Stimulated activated CD8-positive, alpha-beta memory T cell treated with anti-CD3 and anti-CD28 coated beads, Interleukin-15, amount 100 ng/mL, for 4 hours (primary cell): Measurements from ENCODE around the gene AKR1C8.

Experiments
- DNase-seq, 2 donors: peaks; one replicate each; pipeline ENCODE4 v3.0.0-alpha.2; 2020; ENCODE audit warnings: low read depth in 2 of 2

The AKR1C8 gene

GRCh38 chr10:5108658-5109416 lies 76.1 kb downstream of the AKR1C8 start:
- no peak for DNase-seq

GRCh38 chr10:5107860-5108526 lies 77.0 kb downstream of the AKR1C8 start:
- no peak for DNase-seq

- DNase-seq = no peak
Observed at GRCh38 chr10:5106553-5106952, 78.4 kb downstream of the AKR1C8 start.

- DNase-seq = no peak
Observed at GRCh38 chr10:5105626-5106025, 79.3 kb downstream of the AKR1C8 start.
